HL-60/S4 treated with phorbol 12-myristate 13-acetate at 8.2 ng/mL for 4 days and 3 days (cell line): ENCODE data around the gene CNNM2.
"Not testable (repeated sequence)": the region's sequence is repeated elsewhere in the genome, so short reads cannot be mapped to it uniquely, and the experiment has no call there.

Experiments
- in situ Hi-C: fragments of 300-500 bp; cut with MboI; formaldehyde crosslinking; loops from 2 replicates; pipeline ENCODE4 v1.15.0; 2022; ENCODE audit warnings: low sequenced_read_pairs

The CNNM2 gene

GRCh38 chr10:102963756-102964025 is 45.6 kb downstream of the CNNM2 start:
- in situ Hi-C loops, result no loop called here

GRCh38 chr10:102964064-102964463 is 46.0 kb downstream of the CNNM2 start:
- in situ Hi-C loops, result not testable (repeated sequence)

GRCh38 chr10:102964713-102965112 is 46.6 kb downstream of the CNNM2 start:
- in situ Hi-C loops, result no loop called here

GRCh38 chr10:102965311-102965851 is 47.3 kb downstream of the CNNM2 start:
- in situ Hi-C loops, result no loop called here

- in situ Hi-C loops, result no loop called here
These were observed 49.0 kb downstream of the CNNM2 start for GRCh38 chr10:102967123-102967522.

GRCh38 chr10:102970562-102971340 is 52.7 kb downstream of the CNNM2 start:
- in situ Hi-C loops, result no loop called here

- in situ Hi-C loops, result no loop called here
These were observed 57.6 kb downstream of the CNNM2 start for GRCh38 chr10:102975483-102976379.

- in situ Hi-C loops, result not testable (repeated sequence)
These were observed 58.3 kb downstream of the CNNM2 start for GRCh38 chr10:102976380-102976726.

GRCh38 chr10:102982296-102982695 is 64.2 kb downstream of the CNNM2 start:
- in situ Hi-C loops, result no loop called here

GRCh38 chr10:102984086-102984485 is 66.0 kb downstream of the CNNM2 start:
- in situ Hi-C loops, result no loop called here

- in situ Hi-C loops, result no loop called here
These were observed 67.7 kb downstream of the CNNM2 start for GRCh38 chr10:102985811-102986210.

- in situ Hi-C loops, result no loop called here
These were observed 70.6 kb downstream of the CNNM2 start for GRCh38 chr10:102988404-102989314.

- in situ Hi-C loops, result no loop called here
These were observed 76.6 kb downstream of the CNNM2 start for GRCh38 chr10:102994531-102995295.

GRCh38 chr10:102996876-102997275 is 78.8 kb downstream of the CNNM2 start:
- in situ Hi-C loops, result no loop called here

GRCh38 chr10:102997998-102998397 is 79.9 kb downstream of the CNNM2 start:
- in situ Hi-C loops, result no loop called here

GRCh38 chr10:102998399-102998907 is 80.4 kb downstream of the CNNM2 start:
- in situ Hi-C loops, result no loop called here

GRCh38 chr10:103000050-103000449 is 82.0 kb downstream of the CNNM2 start:
- in situ Hi-C loops, result not testable (repeated sequence)

GRCh38 chr10:103007017-103007416 is 88.9 kb downstream of the CNNM2 start:
- in situ Hi-C loops, result no loop called here

- in situ Hi-C loops, result no loop called here
These were observed 95.3 kb downstream of the CNNM2 start for GRCh38 chr10:103013416-103013815.

GRCh38 chr10:103019425-103019824 is 101.3 kb downstream of the CNNM2 start:
- in situ Hi-C loops, result no loop called here
